ENCODE measurements around the gene TTC3.

TTC3 gene

DNA sequence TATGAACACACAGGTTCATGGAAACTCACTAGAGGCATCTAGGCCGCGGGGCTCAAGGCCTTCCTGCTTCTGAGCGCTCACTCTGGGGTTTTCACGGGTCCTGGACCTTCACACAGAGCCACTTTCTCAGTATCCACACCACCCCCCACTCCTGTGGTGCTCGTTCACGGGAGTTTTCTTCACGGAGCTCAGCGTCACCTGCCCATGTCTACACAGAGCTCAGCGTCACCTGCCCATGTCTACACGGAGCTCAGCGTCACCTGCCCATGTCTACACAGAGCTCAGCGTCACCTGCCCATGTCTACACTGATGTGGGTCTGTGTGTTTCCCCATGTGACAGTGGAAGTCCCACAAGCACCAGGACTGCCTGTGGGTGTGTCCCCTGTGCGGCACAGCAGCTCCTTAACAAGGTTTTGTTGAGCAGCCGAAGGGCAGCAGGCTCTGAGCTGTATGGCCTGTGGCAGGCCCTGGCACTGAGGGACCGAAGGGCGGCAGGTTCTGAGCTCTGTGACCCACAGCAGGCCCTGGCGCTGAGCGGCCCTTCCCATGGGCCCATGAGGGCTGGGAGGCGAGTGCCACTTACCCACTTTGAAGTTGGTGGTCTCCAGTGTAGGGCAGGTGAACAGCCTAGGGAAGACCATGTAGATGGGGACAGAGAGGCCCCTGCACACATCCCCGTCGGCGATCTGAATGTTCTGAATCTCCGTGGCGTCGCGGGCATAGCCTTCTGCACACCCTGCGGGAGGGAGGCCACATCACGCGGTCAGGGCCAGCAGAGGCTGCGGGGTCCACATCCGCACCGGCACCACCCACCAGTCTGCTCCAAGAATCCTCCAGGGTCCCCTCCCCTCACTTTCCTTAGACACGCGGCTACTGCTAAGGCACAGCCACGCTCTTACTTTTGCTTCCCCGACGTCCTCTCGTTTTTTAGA lies 154.3 kb downstream of the TTC3 start:
- Histone ChIP-seq H3K9me3 (ENCODE audit: insufficient read depth, low read depth, low read length) (no peaks in the 10 kb centered on the region), H3K9ac (ENCODE audit: low read depth, low read length) (no peak overlapping the region), H3K36me3 (ENCODE audit: insufficient read depth, low read length) (peaks cover 93% of the 10 kb centered on the region), H3K4me1 (ENCODE audit: insufficient read depth, low read length) (no peaks in the 10 kb centered on the region), H3K4me3 (ENCODE audit: low read length) (no peak overlapping the region), H3K27me3 (ENCODE audit: insufficient read depth, low read length) (no peaks in the 10 kb centered on the region), H3K27ac (ENCODE audit: low read depth, low read length) (no peak overlapping the region)
- WGBS: 95% methylated on average over 38 of the region's 38 CpGs

DNA sequence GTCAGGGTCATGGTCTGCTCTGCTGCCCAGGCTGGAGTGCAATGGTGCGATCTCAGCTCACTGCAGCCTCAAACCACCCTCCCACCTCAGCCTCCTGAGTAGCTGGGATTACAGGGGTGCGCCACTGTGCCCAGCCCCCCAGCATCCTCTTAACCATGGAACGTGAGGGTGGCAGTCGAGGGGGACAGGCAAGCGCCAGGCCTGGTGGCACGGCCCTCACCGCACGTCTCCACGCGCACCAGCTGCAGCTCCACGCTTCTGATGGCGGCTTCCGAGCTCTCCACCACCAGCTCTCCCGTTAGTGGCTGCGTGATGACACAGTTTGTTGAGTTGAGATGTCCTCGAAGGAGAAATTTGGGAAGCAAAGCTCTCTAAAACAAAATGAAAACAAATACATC lies 154.9 kb downstream of the TTC3 start:
- no peaks in the 10 kb centered on the region for H3K9me3 ChIP-seq (ENCODE audit: insufficient read depth, low read depth, low read length)
- no peaks in the 10 kb centered on the region for H3K27me3 ChIP-seq (ENCODE audit: insufficient read depth, low read length)
- H3K9ac ChIP-seq (ENCODE audit: low read depth, low read length): no peak overlapping the region
- H3K4me1 ChIP-seq (ENCODE audit: insufficient read depth, low read length): no peaks in the 10 kb centered on the region
- 96% methylated on average over 15 of the region's 16 CpGs for WGBS
- H3K27ac ChIP-seq (ENCODE audit: low read depth, low read length): no peak overlapping the region
- H3K4me3 ChIP-seq (ENCODE audit: low read length): no peak overlapping the region
- peaks cover 98% of the 10 kb centered on the region for H3K36me3 ChIP-seq (ENCODE audit: insufficient read depth, low read length)

DNA sequence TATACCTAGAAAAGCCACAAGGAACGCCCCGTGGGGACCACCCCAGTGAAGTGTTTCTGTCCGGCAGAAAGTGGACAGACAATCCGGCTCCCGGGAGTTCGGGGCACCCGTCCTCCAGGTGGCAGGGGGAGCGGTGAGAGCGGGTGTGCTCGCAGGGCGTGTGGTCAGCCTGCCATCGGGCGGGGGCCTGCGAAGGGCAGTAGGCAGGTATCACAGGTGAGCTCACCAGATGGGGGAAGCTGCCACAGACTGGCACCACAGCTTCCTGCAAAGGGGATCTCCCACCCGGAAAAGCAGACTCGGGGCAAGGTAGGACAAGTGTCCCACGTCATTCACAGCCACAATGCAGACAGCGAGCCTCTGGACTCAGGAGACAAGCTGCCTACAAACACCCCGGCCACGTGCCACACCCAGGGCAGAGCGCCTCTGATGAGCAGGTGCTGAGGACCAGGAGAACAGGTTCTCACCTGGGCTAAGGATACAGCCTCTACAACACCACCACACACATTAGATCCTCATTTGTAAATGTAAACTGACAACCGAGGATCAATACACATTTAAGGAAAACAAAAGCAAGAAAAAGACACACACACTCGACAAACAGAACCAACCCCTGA lies 157.7 kb downstream of the TTC3 start:
- H3K27ac ChIP-seq (ENCODE audit: low read depth, low read length): no peak overlapping the region
- H3K4me3 ChIP-seq (ENCODE audit: low read length): no peak overlapping the region
- no peaks in the 10 kb centered on the region for H3K9me3 ChIP-seq (ENCODE audit: insufficient read depth, low read depth, low read length)
- no peak overlapping the region for H3K9ac ChIP-seq (ENCODE audit: low read depth, low read length)
- H3K27me3 ChIP-seq (ENCODE audit: insufficient read depth, low read length): no peaks in the 10 kb centered on the region
- WGBS: 95% methylated on average over 23 of the region's 23 CpGs
- H3K4me1 ChIP-seq (ENCODE audit: insufficient read depth, low read length): no peaks in the 10 kb centered on the region
- peaks cover 88% of the 10 kb centered on the region for H3K36me3 ChIP-seq (ENCODE audit: insufficient read depth, low read length)

DNA sequence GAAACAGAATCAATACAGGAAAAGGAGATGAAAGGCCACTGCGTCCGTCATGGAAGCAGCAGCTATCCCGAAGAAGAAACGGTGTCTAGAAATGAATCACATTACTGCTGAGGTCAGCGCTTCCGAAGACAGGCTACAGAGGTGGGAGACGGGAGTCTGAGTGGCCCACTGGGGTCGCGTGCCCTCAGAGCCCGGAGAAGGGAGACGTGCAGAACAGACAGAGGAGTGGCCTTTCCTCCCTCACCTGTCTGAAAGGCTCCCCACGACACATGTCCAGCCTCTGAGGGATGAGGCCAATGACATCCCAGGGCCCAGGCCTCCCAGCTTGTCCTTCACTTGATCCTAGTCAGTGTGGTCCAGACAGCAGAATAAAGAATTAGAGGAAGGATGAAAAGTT lies 158.2 kb downstream of the TTC3 start:
- Histone ChIP-seq H3K27me3 (ENCODE audit: insufficient read depth, low read length) (no peaks in the 10 kb centered on the region), H3K9me3 (ENCODE audit: insufficient read depth, low read depth, low read length) (no peaks in the 10 kb centered on the region), H3K4me1 (ENCODE audit: insufficient read depth, low read length) (no peaks in the 10 kb centered on the region), H3K27ac (ENCODE audit: low read depth, low read length) (no peak overlapping the region), H3K4me3 (ENCODE audit: low read length) (no peak overlapping the region), H3K36me3 (ENCODE audit: insufficient read depth, low read length) (peaks cover 87% of the 10 kb centered on the region), H3K9ac (ENCODE audit: low read depth, low read length) (no peak overlapping the region)
- 93% methylated on average over 12 of the region's 12 CpGs for WGBS

DNA sequence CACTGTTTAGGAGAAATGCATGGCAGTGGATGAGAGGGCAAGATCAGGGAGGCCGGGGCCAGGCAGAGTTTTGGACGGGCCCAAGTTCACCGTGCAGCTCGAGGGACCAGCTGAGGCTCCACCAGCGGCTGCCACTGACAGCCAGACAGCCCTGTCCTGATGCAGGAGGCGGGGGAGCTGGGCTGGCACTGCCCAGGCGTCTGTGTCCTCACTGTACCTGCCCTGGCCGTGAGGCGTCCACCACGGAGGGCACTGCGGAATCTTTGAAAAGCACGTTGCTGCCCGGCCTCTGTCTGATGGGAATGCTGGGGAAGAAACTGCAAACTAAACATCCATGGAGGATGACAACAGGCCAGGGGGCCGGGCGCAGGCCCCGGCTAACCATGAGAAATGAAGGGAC lies 158.6 kb downstream of the TTC3 start:
- H3K27ac ChIP-seq (ENCODE audit: low read depth, low read length): no peak overlapping the region
- no peaks in the 10 kb centered on the region for H3K27me3 ChIP-seq (ENCODE audit: insufficient read depth, low read length)
- H3K36me3 ChIP-seq (ENCODE audit: insufficient read depth, low read length): peaks cover 87% of the 10 kb centered on the region
- H3K9ac ChIP-seq (ENCODE audit: low read depth, low read length): no peak overlapping the region
- H3K4me1 ChIP-seq (ENCODE audit: insufficient read depth, low read length): no peaks in the 10 kb centered on the region
- no peaks in the 10 kb centered on the region for H3K9me3 ChIP-seq (ENCODE audit: insufficient read depth, low read depth, low read length)
- WGBS: 94% methylated on average over 16 of the region's 16 CpGs
- no peak overlapping the region for H3K4me3 ChIP-seq (ENCODE audit: low read length)

DNA sequence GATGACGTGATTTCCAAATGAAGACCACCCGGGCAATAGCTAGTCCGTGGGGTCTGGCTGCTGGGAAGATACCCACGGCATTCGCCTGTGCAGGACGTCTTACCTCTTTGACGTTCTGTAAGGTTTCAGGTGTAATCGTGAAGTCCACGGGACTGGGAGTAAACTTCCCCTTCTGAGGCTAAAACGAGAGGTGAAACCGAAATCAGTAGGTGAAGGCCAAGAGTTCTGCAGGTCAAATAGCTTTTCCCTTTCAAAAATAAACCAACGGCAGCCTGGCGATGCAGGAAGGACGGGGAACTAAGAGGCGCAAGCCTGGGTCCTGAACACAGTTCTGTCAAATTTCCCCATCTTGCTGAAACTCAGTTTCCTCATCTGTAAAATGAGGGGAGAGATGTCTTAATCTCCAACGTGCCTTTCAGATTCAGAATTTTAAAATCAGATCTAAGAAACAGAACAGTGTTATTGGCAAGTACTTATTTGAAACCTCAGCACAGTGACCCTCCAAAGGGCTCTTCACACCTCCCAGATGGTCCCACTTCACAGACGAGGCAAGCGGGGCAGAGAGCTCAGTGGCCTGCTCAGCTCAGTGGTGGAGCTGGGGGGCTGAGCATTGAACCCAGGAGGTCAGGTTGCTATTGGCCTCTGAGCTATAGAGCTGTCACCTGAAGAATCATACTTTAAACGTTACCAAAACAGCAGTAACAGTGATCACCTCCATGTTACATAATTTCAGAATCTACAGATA lies 159.4 kb downstream of the TTC3 start:
- WGBS: 97% methylated on average over 19 of the region's 19 CpGs

DNA sequence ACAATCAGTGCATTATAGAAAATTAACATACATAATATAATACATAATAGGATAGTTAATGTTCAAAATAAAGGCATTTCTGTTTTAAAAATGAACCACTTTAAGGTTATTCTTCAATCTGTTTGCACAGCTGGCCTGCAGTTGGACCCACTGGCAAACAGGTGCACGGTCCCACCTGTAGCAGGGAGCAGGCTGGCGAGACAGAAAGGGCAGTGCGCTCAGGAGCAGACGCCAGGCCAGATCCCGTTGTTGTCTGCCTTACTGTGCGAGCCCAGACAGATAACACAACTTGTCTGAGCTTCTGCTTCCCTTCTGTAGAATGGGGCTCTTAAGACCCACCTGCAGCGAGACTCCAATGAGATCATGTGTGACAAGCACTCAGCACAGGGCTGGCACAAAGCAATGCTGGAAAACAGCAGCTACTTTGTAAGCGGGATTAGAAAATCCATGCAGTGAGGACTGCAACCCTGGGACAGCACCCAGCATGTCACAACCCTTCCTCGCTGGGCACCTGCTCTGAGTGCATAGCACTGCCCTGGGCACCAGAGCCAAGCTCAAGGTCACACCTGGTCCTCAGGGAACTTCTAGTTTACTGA lies 160.6 kb downstream of the TTC3 start:
- H3K4me3 ChIP-seq (ENCODE audit: low read length): no peak overlapping the region
- H3K9ac ChIP-seq (ENCODE audit: low read depth, low read length): no peak overlapping the region
- H3K27ac ChIP-seq (ENCODE audit: low read depth, low read length): no peak overlapping the region
- H3K9me3 ChIP-seq (ENCODE audit: insufficient read depth, low read depth, low read length): no peaks in the 10 kb centered on the region
- no peaks in the 10 kb centered on the region for H3K4me1 ChIP-seq (ENCODE audit: insufficient read depth, low read length)
- 98% methylated on average over 9 of the region's 9 CpGs for WGBS
- H3K36me3 ChIP-seq (ENCODE audit: insufficient read depth, low read length): peaks cover 87% of the 10 kb centered on the region
- no peaks in the 10 kb centered on the region for H3K27me3 ChIP-seq (ENCODE audit: insufficient read depth, low read length)

More for the DNA sequence above, 159.4 kb downstream of the TTC3 start:
- Histone ChIP-seq H3K4me1 (ENCODE audit: insufficient read depth, low read length) (no peaks in the 10 kb centered on the region), H3K36me3 (ENCODE audit: insufficient read depth, low read length) (peaks cover 87% of the 10 kb centered on the region), H3K9ac (ENCODE audit: low read depth, low read length) (no peak overlapping the region), H3K27ac (ENCODE audit: low read depth, low read length) (no peak overlapping the region), H3K4me3 (ENCODE audit: low read length) (no peak overlapping the region), H3K9me3 (ENCODE audit: insufficient read depth, low read depth, low read length) (no peaks in the 10 kb centered on the region), H3K27me3 (ENCODE audit: insufficient read depth, low read length) (no peaks in the 10 kb centered on the region)

DNA sequence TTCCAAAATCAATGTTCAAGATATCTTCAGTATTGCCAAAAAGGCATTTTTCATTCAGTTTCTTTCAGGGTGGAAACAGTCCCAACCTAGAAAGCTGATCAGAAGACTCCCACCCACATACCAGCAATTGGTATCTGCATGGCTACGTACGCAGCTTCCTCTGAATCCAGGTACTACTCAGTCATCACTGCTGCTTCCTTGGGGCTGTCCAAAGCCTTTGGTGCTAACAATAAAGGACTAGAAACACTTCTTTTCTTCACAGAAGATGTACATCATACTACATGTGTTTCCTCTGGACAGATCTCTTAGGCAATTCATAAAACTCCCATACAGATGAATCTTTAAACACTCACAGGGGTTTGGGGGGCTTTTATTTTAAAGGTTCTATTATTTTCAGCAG lies 164.3 kb downstream of the TTC3 start:
- Histone ChIP-seq H3K4me3 (ENCODE audit: low read length) (no peak overlapping the region), H3K36me3 (ENCODE audit: insufficient read depth, low read length) (peaks cover 72% of the 10 kb centered on the region), H3K9ac (ENCODE audit: low read depth, low read length) (no peak overlapping the region), H3K27ac (ENCODE audit: low read depth, low read length) (no peak overlapping the region), H3K9me3 (ENCODE audit: insufficient read depth, low read depth, low read length) (no peaks in the 10 kb centered on the region), H3K4me1 (ENCODE audit: insufficient read depth, low read length) (no peaks in the 10 kb centered on the region), H3K27me3 (ENCODE audit: insufficient read depth, low read length) (no peaks in the 10 kb centered on the region)
- 98% methylated on average over 2 of the region's 2 CpGs for whole genome bisulfite sequencing

DNA sequence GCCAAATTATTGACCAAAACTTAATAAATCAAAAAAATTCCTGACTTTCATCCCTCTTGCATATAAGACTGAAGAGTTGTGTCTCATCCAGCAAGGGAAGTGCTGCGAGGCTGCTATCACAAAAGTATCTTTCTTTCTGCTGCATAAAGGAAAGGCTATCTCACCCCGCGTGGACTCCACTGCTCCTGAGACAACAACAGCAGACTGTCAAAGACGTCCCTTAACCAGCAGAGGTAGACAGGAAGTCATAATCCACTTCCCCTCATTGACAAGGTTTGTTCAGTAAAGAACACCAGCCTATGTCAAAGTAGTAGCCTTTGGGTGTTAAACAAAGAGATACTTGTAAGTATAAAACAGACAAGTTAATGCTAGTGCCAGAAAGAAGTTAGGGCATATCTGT lies 164.7 kb downstream of the TTC3 start:
- Histone ChIP-seq H3K27ac (ENCODE audit: low read depth, low read length) (no peak overlapping the region), H3K27me3 (ENCODE audit: insufficient read depth, low read length) (no peaks in the 10 kb centered on the region), H3K9ac (ENCODE audit: low read depth, low read length) (no peak overlapping the region), H3K4me3 (ENCODE audit: low read length) (no peak overlapping the region), H3K4me1 (ENCODE audit: insufficient read depth, low read length) (no peaks in the 10 kb centered on the region), H3K9me3 (ENCODE audit: insufficient read depth, low read depth, low read length) (no peaks in the 10 kb centered on the region), H3K36me3 (ENCODE audit: insufficient read depth, low read length) (peaks cover 68% of the 10 kb centered on the region)
- WGBS: 92% methylated on average over 4 of the region's 4 CpGs

DNA sequence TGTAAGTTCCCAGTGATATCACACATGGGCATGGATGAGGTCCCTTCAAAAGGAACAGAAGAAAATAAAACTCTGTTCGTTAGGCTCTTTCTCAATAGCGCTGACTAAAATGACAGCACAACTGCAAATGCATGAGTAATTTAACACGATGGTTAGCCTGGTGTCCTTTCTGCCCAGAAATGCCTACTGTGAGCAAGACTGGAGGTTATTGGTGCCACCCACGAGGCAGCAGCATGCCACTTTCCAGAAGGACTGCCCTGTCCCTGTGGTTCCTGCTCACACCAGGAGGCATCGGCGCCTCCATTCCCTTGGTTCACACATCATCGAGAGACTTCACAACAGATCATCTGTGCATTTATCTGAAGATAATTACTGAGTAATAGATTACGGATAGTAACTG lies 167.9 kb downstream of the TTC3 start:
- Histone ChIP-seq H3K9ac (ENCODE audit: low read depth, low read length) (no peak overlapping the region), H3K4me1 (ENCODE audit: insufficient read depth, low read length) (peaks cover 19% of the 10 kb centered on the region; the same call in 1 of the 2 replicates), H3K4me3 (ENCODE audit: low read length) (no peak overlapping the region), H3K27me3 (ENCODE audit: insufficient read depth, low read length) (no peaks in the 10 kb centered on the region), H3K9me3 (ENCODE audit: insufficient read depth, low read depth, low read length) (no peaks in the 10 kb centered on the region), H3K36me3 (ENCODE audit: insufficient read depth, low read length) (peaks cover 47% of the 10 kb centered on the region), H3K27ac (ENCODE audit: low read depth, low read length) (no peak overlapping the region)
- WGBS: 91% methylated on average over 8 of the region's 8 CpGs

DNA sequence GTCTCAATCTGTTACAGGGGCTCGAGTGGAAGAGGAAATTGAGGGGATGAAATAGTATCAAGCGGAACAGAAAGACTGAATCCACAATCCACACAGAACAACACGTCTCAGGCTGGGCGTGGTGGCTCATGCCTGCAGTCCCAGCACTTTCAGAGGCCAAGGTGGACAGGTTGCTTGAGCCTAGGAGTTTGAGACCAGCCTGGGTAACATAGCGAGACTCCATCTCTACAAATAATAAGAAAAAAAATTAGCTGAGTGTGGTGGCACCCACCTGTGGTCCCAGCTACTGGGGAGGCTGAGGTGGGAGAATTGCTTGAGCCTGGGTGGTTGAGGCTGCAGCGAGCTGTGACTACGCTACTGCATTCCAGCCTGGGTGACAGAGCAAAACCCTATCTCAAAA lies 168.4 kb downstream of the TTC3 start:
- Histone ChIP-seq H3K4me3 (ENCODE audit: low read length) (no peak overlapping the region), H3K36me3 (ENCODE audit: insufficient read depth, low read length) (peaks cover 43% of the 10 kb centered on the region), H3K9ac (ENCODE audit: low read depth, low read length) (no peak overlapping the region), H3K4me1 (ENCODE audit: insufficient read depth, low read length) (peaks cover 19% of the 10 kb centered on the region; the same call in 1 of the 2 replicates), H3K9me3 (ENCODE audit: insufficient read depth, low read depth, low read length) (no peaks in the 10 kb centered on the region), H3K27ac (ENCODE audit: low read depth, low read length) (no peak overlapping the region), H3K27me3 (ENCODE audit: insufficient read depth, low read length) (no peaks in the 10 kb centered on the region)
- WGBS: 84% methylated on average over 6 of the region's 7 CpGs

Data from HUES64 (cell line).